IMR-90 (cell line): ENCODE results near the gene MINAR1. TPM values are rescaled to one million over a fixed set of nuclear protein-coding genes. Genes with fewer than 3 reads are reported as not detected.

ENCODE experiments used
- ATAC-seq: fragments of 200-7000 bp; cut with Tn5 transposase; 2 replicates; pipeline ENCODE4 v1.9.1; 2020; ENCODE audit warnings: low read depth, mild to moderate bottlenecking, moderate library complexity
- BruUV-seq: library from RNA; stranded (reverse); fragments of 400-500 nt; replicated peaks from 2 replicates; lab custom pipeline; 2021; lab: Mats Ljungman, UMichigan
- CTCF ChIA-PET: fragments of 300-600 bp; formaldehyde crosslinking; extraction: SDS; loops from one replicate; lab custom pipeline; 2021; ENCODE audit warnings: antibody characterized with exemption; lab: Yijun Ruan, JAX
- POLR2A ChIA-PET: fragments of 300-600 bp; sonication (Branson Sonifier 250); formaldehyde crosslinking; loops from one replicate; lab custom pipeline; 2022; ENCODE audit warnings: antibody characterized with exemption; ENCODE audit not compliant: unreplicated experiment; lab: Charles Lee
- DNase-seq: peaks from one replicate; pipeline ENCODE4 v3.0.0; 2013
- H2AFZ ChIP-seq: replicated peaks from 2 replicates; pipeline ENCODE3; 2013; ENCODE audit warnings: low read length, mild to moderate bottlenecking; ENCODE audit not compliant: poor library complexity
- H2AK5ac ChIP-seq: 2 replicates; pipeline ENCODE4 v1.6.1; 2013; ENCODE audit warnings: low read depth, low read length, inconsistent platforms
- H2AK9ac ChIP-seq: replicated peaks from 2 replicates; pipeline ENCODE3; 2013; ENCODE audit warnings: mild to moderate bottlenecking, low read depth, low read length, moderate library complexity; ENCODE audit not compliant: poor library complexity
- H2BK120ac ChIP-seq: 2 replicates; pipeline ENCODE4 v1.6.1; 2013; ENCODE audit warnings: low read depth, low read length, inconsistent platforms
- H2BK15ac ChIP-seq: 3 replicates; pipeline ENCODE4 v1.6.1; 2013; ENCODE audit warnings: low read depth, low read length, inconsistent platforms
- H2BK20ac ChIP-seq: 2 replicates; pipeline ENCODE4 v1.6.1; 2013; ENCODE audit warnings: low read depth, mild to moderate bottlenecking, inconsistent platforms, low read length, moderate library complexity
- H2BK5ac ChIP-seq: 2 replicates; pipeline ENCODE4 v1.6.1; 2013; ENCODE audit warnings: mild to moderate bottlenecking, low read depth, low read length, inconsistent platforms; ENCODE audit not compliant: poor library complexity, severe bottlenecking
- H3K14ac ChIP-seq: replicated peaks from 2 replicates; pipeline ENCODE4 v1.6.1; 2013; ENCODE audit warnings: low read depth, low read length, inconsistent platforms
- H3K18ac ChIP-seq: 2 replicates; pipeline ENCODE4 v1.6.1; 2013; ENCODE audit warnings: low read depth, low read length, control low read depth
- H3K23ac ChIP-seq: 2 replicates; pipeline ENCODE4 v1.6.1; 2013; ENCODE audit warnings: low read depth, low read length, inconsistent platforms
- H3K27ac ChIP-seq: 2 replicates; pipeline ENCODE4 v1.5.1; 2013; ENCODE audit warnings: mild to moderate bottlenecking, control low read depth, low read length; ENCODE audit not compliant: insufficient read depth
- H3K27me3 ChIP-seq: 2 replicates; pipeline ENCODE4 v1.6.1; 2013; ENCODE audit warnings: low read length; ENCODE audit not compliant: control insufficient read depth, insufficient read depth
- H3K36me3 ChIP-seq: 2 replicates; pipeline ENCODE4 v1.6.1; 2013; ENCODE audit warnings: low read length, mixed read lengths; ENCODE audit not compliant: control insufficient read depth, insufficient read depth
- H3K4ac ChIP-seq: 2 replicates; pipeline ENCODE4 v1.6.1; 2013; ENCODE audit warnings: low read depth, low read length, inconsistent platforms
- H3K4me1 ChIP-seq: 2 replicates; pipeline ENCODE4 v1.6.1; 2013; ENCODE audit warnings: low read length, mixed read lengths; ENCODE audit not compliant: control insufficient read depth, insufficient read depth
- H3K4me2 ChIP-seq: 2 replicates; pipeline ENCODE4 v1.6.1; 2013; ENCODE audit warnings: low read depth, mild to moderate bottlenecking, control low read depth, low read length, moderate library complexity
- H3K4me3 ChIP-seq: 2 replicates; pipeline ENCODE4 v1.5.1; 2013; ENCODE audit warnings: low read depth, mild to moderate bottlenecking, control low read depth, low read length, moderate library complexity; ENCODE audit not compliant: insufficient read depth
- H3K56ac ChIP-seq: 2 replicates; pipeline ENCODE4 v1.6.1; 2013; ENCODE audit warnings: low read length, inconsistent platforms; ENCODE audit not compliant: insufficient read depth; ENCODE audit errors: extremely low read depth
- H3K79me1 ChIP-seq, 2 experiments: 2 replicates each; pipeline ENCODE4 v1.6.1; 2013; ENCODE audit warnings: low read length in 2 of 2, inconsistent platforms in 1 of 2, low read depth in 1 of 2
- H3K9ac ChIP-seq: 2 replicates; pipeline ENCODE4 v1.6.1; 2013; ENCODE audit warnings: low read depth, low read length, control low read depth
- H3K9me1 ChIP-seq: 2 replicates; pipeline ENCODE4 v1.6.1; 2013; ENCODE audit warnings: low read length, inconsistent platforms; ENCODE audit not compliant: insufficient read depth
- H3K9me3 ChIP-seq: 2 replicates; pipeline ENCODE4 v1.6.1; 2013; ENCODE audit warnings: low read length; ENCODE audit not compliant: control insufficient read depth, insufficient read depth
- H4K20me1 ChIP-seq: 2 replicates; pipeline ENCODE4 v1.6.1; 2013; ENCODE audit warnings: low read length, inconsistent platforms; ENCODE audit not compliant: insufficient read depth
- H4K5ac ChIP-seq: 2 replicates; pipeline ENCODE4 v1.6.1; 2013; ENCODE audit warnings: mild to moderate bottlenecking, low read depth, low read length, control low read depth
- H4K8ac ChIP-seq, 2 experiments: 2 replicates each; pipeline ENCODE4 v1.6.1; 2013; ENCODE audit warnings: low read depth in 2 of 2, low read length in 2 of 2, control low read depth in 1 of 2, inconsistent platforms in 1 of 2
- H4K91ac ChIP-seq: 2 replicates; pipeline ENCODE4 v1.6.1; 2013; ENCODE audit warnings: low read depth, low read length, inconsistent platforms; ENCODE audit not compliant: insufficient read depth
- RCOR1 ChIP-seq: IDR thresholded peaks from 2 replicates; pipeline ENCODE4 v1.6.1; 2012; ENCODE audit warnings: mild to moderate bottlenecking, low read length, improper control_type of control experiment; ENCODE audit not compliant: insufficient replicate concordance
- RFX5 ChIP-seq: IDR thresholded peaks from 2 replicates; pipeline ENCODE4 v1.8.0; 2012; ENCODE audit warnings: low read depth, mild to moderate bottlenecking, low read length, moderate library complexity
- WGBS, 2 experiments: methylation state at CpG; one replicate each; pipeline versions ENCODE4 v1.1.5 to v1.1.7; 2013; ENCODE audit warnings: missing lambda C conversion rate in 2 of 2; ENCODE audit not compliant: insufficient read length in 1 of 2; ENCODE audit errors: extremely low coverage in 2 of 2; 5-methylcytosine and 5-hydroxymethylcytosine counted together
- dilution Hi-C: fragments of 300-500 bp; cut with HindIII; formaldehyde crosslinking; loops from one replicate; pipeline ENCODE4 v1.14.3; 2018; ENCODE audit warnings: low sequenced_read_pairs; ENCODE audit not compliant: unreplicated experiment
- in situ Hi-C: fragments of 300-500 bp; cut with MboI; formaldehyde crosslinking; loops from 3 replicates; pipeline ENCODE4 v1.14.3; 2019; ENCODE audit warnings: low sequenced_read_pairs, inconsistent platforms, mixed read lengths
- intact Hi-C: fragments of 100-400 bp; cut with micrococcal nuclease; formaldehyde crosslinking; loops from 2 replicates; pipeline ENCODE4 v1.10.0; 2022
- polyA plus RNA-seq, 3 experiments: library from polyadenylated mRNA; depleted of rRNA; stranded (reverse); fragments of >200 nt; gene quantifications; 2 replicates each; pipeline ENCODE4 v1.2.3, GENCODE V29; 2012; ENCODE audit warnings: low replicate concordance in 1 of 3
- total RNA-seq: library from RNA; depleted of rRNA; stranded (reverse); fragments of >200 nt; gene quantifications from 2 replicates; pipeline ENCODE4 v1.2.3, GENCODE V29; 2012
- TF ChIP-seq, protein P1 (sequence below): conservative IDR thresholded peaks from 2 replicates; pipeline ENCODE4 v1.5.1; 2012; ENCODE audit warnings: mild to moderate bottlenecking, low read depth, low read length, improper control_type of control experiment
- TF ChIP-seq, protein P2 (sequence below): fragments of 150-350 bp; IDR thresholded peaks from 2 replicates; pipeline ENCODE4 v1.6.1; 2016; ENCODE audit warnings: low read depth, mild to moderate bottlenecking, low read length, moderate library complexity, borderline replicate concordance

Gene MINAR1
- total and polyA plus RNA-seq, 2 of the 4 experiments (the other 2 are of a cell fraction): 0.65 to 1.6 TPM

GRCh38 chr15:79427781-79428598, 4.1 kb upstream of the MINAR1 start:
- 0 out of 2 replicates have a peak, but pooled peaks cover 4% of the 10 kb centered on the region for H3K9me1 ChIP-seq
- H3K56ac ChIP-seq: no peak overlapping the region
- H4K5ac ChIP-seq: no peak overlapping the region
- H3K4me3 ChIP-seq: no peak overlapping the region
- H2AK9ac ChIP-seq: no peak overlapping the region
- no peak overlapping the region for H3K9ac ChIP-seq
- H3K9me3 ChIP-seq: no peaks in the 10 kb centered on the region
- no peak overlapping the region for H4K8ac ChIP-seq
- TF ChIP-seq RFX5: no peak
- no peak for TF ChIP-seq RCOR1
- TF ChIP-seq, protein P1, sequence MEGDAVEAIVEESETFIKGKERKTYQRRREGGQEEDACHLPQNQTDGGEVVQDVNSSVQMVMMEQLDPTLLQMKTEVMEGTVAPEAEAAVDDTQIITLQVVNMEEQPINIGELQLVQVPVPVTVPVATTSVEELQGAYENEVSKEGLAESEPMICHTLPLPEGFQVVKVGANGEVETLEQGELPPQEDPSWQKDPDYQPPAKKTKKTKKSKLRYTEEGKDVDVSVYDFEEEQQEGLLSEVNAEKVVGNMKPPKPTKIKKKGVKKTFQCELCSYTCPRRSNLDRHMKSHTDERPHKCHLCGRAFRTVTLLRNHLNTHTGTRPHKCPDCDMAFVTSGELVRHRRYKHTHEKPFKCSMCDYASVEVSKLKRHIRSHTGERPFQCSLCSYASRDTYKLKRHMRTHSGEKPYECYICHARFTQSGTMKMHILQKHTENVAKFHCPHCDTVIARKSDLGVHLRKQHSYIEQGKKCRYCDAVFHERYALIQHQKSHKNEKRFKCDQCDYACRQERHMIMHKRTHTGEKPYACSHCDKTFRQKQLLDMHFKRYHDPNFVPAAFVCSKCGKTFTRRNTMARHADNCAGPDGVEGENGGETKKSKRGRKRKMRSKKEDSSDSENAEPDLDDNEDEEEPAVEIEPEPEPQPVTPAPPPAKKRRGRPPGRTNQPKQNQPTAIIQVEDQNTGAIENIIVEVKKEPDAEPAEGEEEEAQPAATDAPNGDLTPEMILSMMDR: no peak
- TF ChIP-seq, protein P2, sequence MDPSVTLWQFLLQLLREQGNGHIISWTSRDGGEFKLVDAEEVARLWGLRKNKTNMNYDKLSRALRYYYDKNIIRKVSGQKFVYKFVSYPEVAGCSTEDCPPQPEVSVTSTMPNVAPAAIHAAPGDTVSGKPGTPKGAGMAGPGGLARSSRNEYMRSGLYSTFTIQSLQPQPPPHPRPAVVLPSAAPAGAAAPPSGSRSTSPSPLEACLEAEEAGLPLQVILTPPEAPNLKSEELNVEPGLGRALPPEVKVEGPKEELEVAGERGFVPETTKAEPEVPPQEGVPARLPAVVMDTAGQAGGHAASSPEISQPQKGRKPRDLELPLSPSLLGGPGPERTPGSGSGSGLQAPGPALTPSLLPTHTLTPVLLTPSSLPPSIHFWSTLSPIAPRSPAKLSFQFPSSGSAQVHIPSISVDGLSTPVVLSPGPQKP: no peak
- WGBS, 2 experiments: 67% methylated on average over 3 of the region's 5 CpGs; no CpG with 5 or more reads in 1 of the 2 experiments
- no peak overlapping the region for H3K14ac ChIP-seq
- H2BK120ac ChIP-seq: no peak overlapping the region
- intact Hi-C loops (no loop called here), in situ Hi-C loops (no loop called here), dilution Hi-C loops (no loop called here)
- no peak overlapping the region for H3K4ac ChIP-seq
- CTCF ChIA-PET: no interaction called here
- no peak overlapping the region for H3K27ac ChIP-seq
- no TSS peak for BruUV-seq
- no peak overlapping the region for H2AK5ac ChIP-seq
- POLR2A ChIA-PET: no interaction called here
- DNase-seq (no peak), ATAC-seq (no peak)
- H2AFZ ChIP-seq: no peak overlapping the region
- no peak overlapping the region for H4K91ac ChIP-seq
- no peaks in the 10 kb centered on the region for H3K4me1 ChIP-seq
- no peaks in the 10 kb centered on the region for H3K36me3 ChIP-seq
- no peaks in the 10 kb centered on the region for H4K20me1 ChIP-seq
- H2BK5ac ChIP-seq: no peak overlapping the region
- peaks cover 26% of the 10 kb centered on the region for H3K27me3 ChIP-seq
- H3K18ac ChIP-seq: no peak overlapping the region
- H3K79me1 ChIP-seq: no peaks in the 10 kb centered on the region
- no peak overlapping the region for H3K23ac ChIP-seq
- no peak overlapping the region for H3K4me2 ChIP-seq
- H2BK15ac ChIP-seq: no peak overlapping the region
- no peak overlapping the region for H2BK20ac ChIP-seq
